Right atrium auricular region (tissue), 2 donors: Measurements from ENCODE around the gene SPRED2. TPM values are rescaled to one million over a fixed set of nuclear protein-coding genes. Genes with fewer than 3 reads are reported as not detected.
A peak's percentile ranks its signal among the peaks of the same experiment; 100 is the strongest.

ENCODE experiments used
- DNase-seq: peaks from one replicate; pipeline ENCODE4 v3.0.0-alpha.2; 2019; ENCODE audit warnings: low spot score
- H3K27ac ChIP-seq, 2 donors: fragments of 200-600 bp; sonication (generic); 1 replicate in 1 of 2; 2 replicates in 1 of 2; pipeline ENCODE4 v1.5.1; 2016 to 2019
- H3K27me3 ChIP-seq, 2 donors: fragments of 200-600 bp; sonication (generic); one replicate each; pipeline versions ENCODE4 v1.5.1 to v1.6.0; 2017 to 2019
- H3K36me3 ChIP-seq: fragments of 200-600 bp; sonication (generic); one replicate; pipeline ENCODE4 v1.5.1; 2016
- H3K4me1 ChIP-seq, 2 donors: fragments of 200-600 bp; sonication (generic); one replicate each; pipeline versions ENCODE4 v1.5.1 to v1.6.0; 2017 to 2019
- H3K4me3 ChIP-seq, 2 donors: fragments of 200-600 bp; sonication (generic); 1 replicate in 1 of 2; 2 replicates in 1 of 2; pipeline ENCODE4 v1.5.1; 2017 to 2019; ENCODE audit warnings: mild to moderate bottlenecking in 1 of 2, moderate library complexity in 1 of 2
- H3K9me3 ChIP-seq, 2 donors: fragments of 200-600 bp; sonication (generic); one replicate each; pipeline ENCODE4 v1.5.1; 2019
- CTCF ChIP-seq, 2 donors: fragments of 200-600 bp; sonication (generic); IDR thresholded peaks; one replicate each; pipeline ENCODE4 v1.5.1; 2019; ENCODE audit warnings: antibody characterized with exemption in 2 of 2
- total RNA-seq, 2 donors: library from RNA; depleted of rRNA; stranded (reverse); fragments of >200 nt; gene quantifications; one replicate each; pipeline ENCODE4 v1.1.0, GENCODE V29; 2016

Gene SPRED2
- total RNA-seq, 2 donors from 2014 or later: 14.7 to 17.3 TPM

- Histone ChIP-seq H3K4me3 (no peak overlapping the region), H3K36me3 (no peaks in the 10 kb centered on the region), H3K4me1 (peaks cover 0 to 61% of the 10 kb centered on the region in 2 donors), H3K27ac (peak overlapping the region in 1 of 2 donors; percentile 24), H3K27me3 (no peaks in the 10 kb centered on the region), H3K9me3 (no peaks in the 10 kb centered on the region)
- DNase-seq: no peak
- no peak for TF ChIP-seq CTCF (IDR thresholded peaks at IDR 0.05)
Measured at GRCh38 chr2:65366595-65367125, 65.7 kb downstream of the SPRED2 start.

GRCh38 chr2:65364986-65365733 is 67.2 kb downstream of the SPRED2 start:
- H3K9me3 ChIP-seq: no peaks in the 10 kb centered on the region
- DNase-seq: no peak
- no peak for TF ChIP-seq CTCF (IDR thresholded peaks at IDR 0.05)
- H3K27me3 ChIP-seq: no peaks in the 10 kb centered on the region
- peaks cover 0 to 51% of the 10 kb centered on the region in 2 donors for H3K4me1 ChIP-seq
- no peak overlapping the region for H3K27ac ChIP-seq
- no peak overlapping the region for H3K4me3 ChIP-seq
- no peaks in the 10 kb centered on the region for H3K36me3 ChIP-seq

- Histone ChIP-seq H3K27me3 (no peaks in the 10 kb centered on the region), H3K27ac (peak overlapping the region in 1 of 2 donors; percentile 22), H3K36me3 (no peaks in the 10 kb centered on the region), H3K9me3 (no peaks in the 10 kb centered on the region), H3K4me1 (peaks cover 0 to 52% of the 10 kb centered on the region in 2 donors), H3K4me3 (no peak overlapping the region)
- no peak for TF ChIP-seq CTCF (IDR thresholded peaks at IDR 0.05)
- DNase-seq: no peak
Measured at GRCh38 chr2:65363879-65364666, 68.3 kb downstream of the SPRED2 start.

GRCh38 chr2:65361623-65362022 is 70.8 kb downstream of the SPRED2 start:
- Histone ChIP-seq H3K4me1 (peaks cover 0 to 54% of the 10 kb centered on the region in 2 donors), H3K9me3 (no peaks in the 10 kb centered on the region), H3K4me3 (no peak overlapping the region), H3K27me3 (no peaks in the 10 kb centered on the region), H3K27ac (no peak overlapping the region), H3K36me3 (no peaks in the 10 kb centered on the region)
- no peak for TF ChIP-seq CTCF (IDR thresholded peaks at IDR 0.05)
- DNase-seq: no peak

- Histone ChIP-seq H3K36me3 (no peaks in the 10 kb centered on the region), H3K4me1 (peaks cover 0 to 42% of the 10 kb centered on the region in 2 donors), H3K27ac (no peak overlapping the region), H3K4me3 (no peak overlapping the region), H3K9me3 (no peaks in the 10 kb centered on the region), H3K27me3 (no peaks in the 10 kb centered on the region)
- no peak for DNase-seq
- no peak for TF ChIP-seq CTCF (IDR thresholded peaks at IDR 0.05)
Measured at GRCh38 chr2:65360441-65360840, 72.0 kb downstream of the SPRED2 start.
